Endothelial cell of hepatic sinusoid (primary cell): ENCODE measurements around the gene FAM219A.
"Not testable (repeated sequence)": the region's sequence is repeated elsewhere in the genome, so short reads cannot be mapped to it uniquely, and the experiment has no call there.

Experiments
- in situ Hi-C: cut with HindIII; loops from 2 replicates; pipeline ENCODE4 v1.10.0; 2017; ENCODE audit warnings: low sequenced_read_pairs

Gene FAM219A

DNA sequence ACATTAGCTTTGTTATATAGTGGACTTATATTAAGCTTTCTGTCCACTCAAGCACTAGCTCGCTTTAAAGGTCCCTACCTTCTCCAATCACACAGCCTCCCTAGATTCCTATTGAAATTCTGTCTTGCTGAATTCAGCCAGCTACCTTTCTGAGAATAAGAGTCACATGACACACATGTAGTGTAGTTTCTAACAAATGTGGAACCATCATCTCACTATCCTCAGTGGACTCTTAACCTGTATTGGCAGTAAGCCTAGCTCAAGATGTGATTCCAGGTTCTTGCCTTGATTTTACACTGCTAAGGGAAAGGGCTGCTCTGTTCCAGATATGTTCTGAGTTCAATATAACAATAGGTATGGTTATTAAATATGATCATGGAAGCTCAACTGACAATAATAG, 11.4 kb downstream of the FAM219A start:
- in situ Hi-C loops = loop anchor here (5.0 kb wide), 1 partner anchor 170 kb away; no protein-coding TSS in a partner anchor

DNA sequence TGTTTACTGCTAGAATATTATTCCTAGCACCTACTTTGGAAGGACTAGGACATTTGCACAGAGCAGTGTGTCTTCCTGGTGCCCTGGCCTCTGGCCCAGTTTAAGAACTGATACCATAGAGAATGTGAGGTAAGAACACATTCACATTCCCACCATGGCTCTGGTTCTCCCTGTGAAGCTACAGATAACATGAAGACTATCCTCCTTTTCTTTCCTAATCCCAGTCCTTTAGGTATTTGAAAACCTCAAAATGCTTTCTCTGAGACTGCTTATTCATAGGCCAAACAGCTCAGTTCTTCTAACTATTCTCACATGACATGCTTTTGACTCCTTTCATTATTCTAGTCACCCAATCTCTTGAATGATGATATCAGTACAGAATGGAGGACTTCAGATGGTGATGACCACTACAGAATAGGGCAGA, 11.9 kb downstream of the FAM219A start:
- in situ Hi-C loops = loop anchor here (5.0 kb wide), 1 partner anchor 171 kb away; no protein-coding TSS in a partner anchor

DNA sequence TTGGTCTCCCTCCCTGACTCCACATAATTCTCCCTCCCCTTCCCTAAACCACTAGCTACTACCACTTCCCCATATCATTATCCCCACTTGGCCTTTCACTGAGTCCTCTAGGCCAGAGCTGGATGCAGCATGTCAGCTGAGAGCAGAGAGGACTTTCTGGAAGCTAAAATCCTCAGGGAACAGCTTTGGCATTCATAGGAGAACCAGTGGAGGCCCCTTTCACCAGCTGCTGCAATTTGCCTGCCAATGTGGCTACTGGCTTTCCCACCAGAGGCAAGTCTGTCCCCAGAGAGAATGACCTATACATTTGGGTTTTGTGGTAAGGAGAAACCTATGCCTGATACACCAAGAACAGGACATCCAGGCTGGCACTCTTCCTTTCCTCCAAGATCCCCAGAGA, 14.4 kb downstream of the FAM219A start:
- in situ Hi-C loops = no loop called here

DNA sequence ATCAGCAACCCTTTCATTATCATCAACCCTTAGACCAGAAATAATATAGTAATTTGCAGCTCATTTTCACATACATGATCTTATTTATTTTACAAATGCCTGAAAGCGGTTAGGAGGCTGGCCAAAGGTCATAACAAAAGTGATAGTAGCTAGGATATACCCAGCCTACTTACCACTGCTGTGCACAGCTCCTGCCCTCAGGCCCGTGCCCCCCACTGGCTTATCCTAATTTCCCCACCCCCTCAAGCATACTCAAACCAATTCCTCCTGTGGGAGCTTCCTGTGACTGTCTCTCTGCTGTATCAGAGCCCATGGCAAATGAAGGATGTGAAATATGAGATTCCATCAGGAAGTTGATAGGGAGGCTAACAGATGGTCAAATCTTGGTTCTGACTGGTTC, 14.8 kb downstream of the FAM219A start:
- in situ Hi-C loops = no loop called here

DNA sequence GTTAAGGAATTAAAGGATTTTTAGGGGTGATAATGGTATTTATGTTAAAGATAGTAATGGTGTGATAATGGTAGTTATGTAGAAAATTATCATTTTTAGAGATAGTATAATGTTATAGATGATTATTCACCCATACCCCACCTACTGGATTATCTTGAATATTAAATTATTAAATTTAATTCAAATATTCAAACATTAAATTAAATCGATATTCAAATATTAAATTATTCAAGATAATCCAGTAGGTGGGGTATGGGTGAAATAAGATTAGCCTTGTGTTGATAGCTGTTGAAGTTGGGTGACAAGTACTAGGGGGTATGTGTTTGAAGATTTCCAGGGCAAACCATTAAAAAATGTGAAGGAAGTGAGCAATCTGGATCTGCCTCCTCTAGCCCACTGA, 15.6 kb downstream of the FAM219A start:
- in situ Hi-C loops = no loop called here

DNA sequence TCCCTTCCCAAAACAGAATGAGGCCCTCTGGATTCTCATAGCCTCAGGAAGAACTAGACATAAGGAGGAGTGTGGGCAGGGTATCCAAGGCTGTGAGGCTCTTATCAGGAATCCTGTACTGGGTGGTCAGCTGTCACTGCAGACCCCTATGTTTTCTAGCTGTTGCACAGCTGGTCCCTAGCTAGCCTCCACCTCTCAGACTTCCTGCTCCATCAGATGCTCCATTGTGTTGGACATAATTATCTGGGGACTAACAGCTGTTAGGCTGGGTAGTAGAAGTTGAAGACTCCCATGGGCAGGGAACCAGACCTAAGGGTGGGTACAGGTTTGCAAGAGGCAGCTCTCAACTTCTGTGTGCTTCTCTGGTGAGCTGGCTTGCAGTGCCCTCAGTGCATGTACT, 18.4 kb downstream of the FAM219A start:
- in situ Hi-C loops = no loop called here

DNA sequence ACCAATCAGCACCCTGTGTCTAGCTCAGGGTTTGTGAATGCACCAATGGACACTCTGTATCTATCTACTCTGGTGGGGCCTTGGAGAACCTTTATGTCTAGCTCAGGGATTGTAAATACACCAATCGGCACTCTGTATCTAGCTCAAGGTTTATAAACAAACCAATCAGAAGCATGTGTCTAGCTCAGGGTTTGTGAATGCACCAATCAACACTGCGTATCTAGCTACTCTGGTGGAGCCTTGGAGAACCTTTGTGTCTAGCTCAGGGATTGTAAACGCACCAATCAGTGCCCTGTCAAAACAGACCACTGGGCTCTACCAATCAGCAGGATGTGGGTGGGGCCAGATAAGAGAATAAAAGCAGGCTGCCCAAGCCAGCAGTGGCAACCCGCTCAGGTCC, 19.9 kb downstream of the FAM219A start:
- in situ Hi-C loops = not testable (repeated sequence)

DNA sequence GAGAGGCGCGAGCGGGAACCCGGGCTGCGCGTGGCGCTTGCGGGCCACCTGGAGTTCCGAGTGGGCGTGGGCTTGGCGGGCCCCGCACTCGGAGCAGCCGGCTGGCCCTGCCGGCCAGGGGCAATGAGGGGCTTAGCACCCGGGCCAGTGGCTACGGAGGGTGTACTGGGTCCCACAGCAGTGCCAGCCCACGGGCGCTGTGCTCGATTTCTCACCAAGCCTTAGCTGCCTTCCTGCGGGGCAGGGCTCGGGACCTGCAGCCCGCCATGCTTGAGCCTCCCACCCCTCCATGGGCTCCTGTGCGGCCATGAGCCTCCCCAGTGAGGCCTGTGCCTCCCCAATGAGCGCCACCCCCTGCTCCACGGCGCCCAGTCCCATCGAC, 20.5 kb downstream of the FAM219A start:
- in situ Hi-C loops = not testable (repeated sequence)

DNA sequence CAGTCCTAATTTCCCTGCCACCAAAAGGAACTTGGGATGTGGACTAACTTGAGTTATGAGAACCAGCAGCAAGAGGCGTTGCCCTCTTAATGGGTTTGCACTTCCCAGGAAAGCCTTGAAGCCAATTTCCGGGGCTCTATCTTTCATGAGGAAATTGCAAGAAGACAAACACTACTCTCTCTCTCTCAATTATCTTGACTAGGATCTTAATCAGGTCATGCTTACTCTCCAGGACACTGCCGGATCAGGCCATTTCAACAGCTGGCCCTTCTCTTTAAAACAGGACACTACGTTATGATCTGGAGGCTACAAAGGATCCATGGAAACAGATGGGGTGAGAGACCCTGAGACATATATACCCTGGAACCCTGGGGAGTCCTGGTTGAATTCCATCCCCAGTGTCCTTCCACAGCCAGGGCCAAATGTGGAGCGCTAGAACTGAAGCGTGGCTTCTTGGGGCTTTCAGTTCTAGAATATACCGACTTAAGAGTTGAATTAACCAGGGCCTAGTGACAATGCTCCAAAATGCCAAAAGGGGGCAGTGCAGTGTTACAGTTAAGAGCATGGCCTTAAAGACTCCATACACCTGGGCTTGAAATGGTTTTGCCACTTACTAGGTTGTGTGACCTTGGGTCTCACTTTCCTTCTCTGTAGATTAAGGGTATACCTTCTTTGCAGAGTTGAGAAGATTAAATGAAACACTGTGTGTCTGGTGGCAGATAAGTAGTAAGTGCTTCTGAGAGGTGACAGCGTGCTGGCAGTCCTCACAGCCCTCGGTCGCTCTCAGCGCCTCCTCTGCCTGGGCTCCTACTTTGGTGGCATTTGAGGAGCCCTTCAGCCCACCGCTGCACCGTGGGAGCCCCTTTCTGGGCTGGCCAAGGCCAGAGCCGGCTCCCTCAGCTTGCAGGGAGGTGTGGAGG, 21.1 kb downstream of the FAM219A start:
- in situ Hi-C loops = no loop called here

DNA sequence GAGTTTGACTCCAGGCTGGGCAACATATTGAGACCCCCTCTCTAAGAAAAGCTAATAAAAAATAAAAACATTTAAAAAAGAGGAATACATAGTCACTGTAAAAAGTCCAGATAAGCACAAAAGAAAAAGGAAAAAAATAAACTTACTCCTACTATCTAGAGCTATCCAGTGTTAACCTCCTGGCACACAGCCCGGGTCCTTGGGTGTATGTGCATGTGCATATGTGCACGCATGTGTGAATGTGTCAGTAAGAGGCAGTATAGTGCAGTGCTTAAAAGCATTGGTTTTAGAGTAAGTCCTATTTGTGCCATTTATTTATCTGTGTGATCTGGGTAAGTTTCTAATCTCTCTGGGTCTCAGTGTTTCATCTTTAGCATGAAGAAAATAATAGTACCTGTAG, 26.7 kb downstream of the FAM219A start:
- in situ Hi-C loops = no loop called here

DNA sequence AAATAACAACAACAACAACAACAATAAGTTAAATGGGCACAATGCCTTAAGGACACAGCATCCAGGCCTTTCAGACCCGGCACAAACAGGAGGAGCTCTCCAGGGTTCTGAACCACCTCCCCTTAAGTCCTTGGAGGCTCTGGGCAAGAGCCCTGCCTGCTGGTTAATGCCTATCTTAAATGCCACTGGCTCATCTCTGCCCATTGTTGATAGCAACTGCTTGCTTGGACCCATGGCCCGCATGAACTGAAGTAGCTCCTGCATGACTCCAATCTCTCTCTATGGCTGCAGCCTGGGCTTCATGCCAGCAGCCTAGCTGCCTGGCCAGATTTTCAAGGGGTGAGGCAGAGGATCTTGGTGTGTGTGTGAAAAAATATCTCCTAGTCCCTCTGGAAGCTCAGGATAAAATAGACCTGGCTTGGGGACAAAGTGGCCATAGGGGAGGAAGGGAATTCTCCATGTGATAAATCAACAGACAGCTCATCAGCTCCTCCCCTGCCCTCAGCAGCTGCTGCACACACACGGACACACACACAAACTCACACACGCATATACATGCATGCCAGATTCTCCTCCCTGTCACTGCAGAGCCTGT, 27.4 kb downstream of the FAM219A start:
- in situ Hi-C loops = no loop called here

DNA sequence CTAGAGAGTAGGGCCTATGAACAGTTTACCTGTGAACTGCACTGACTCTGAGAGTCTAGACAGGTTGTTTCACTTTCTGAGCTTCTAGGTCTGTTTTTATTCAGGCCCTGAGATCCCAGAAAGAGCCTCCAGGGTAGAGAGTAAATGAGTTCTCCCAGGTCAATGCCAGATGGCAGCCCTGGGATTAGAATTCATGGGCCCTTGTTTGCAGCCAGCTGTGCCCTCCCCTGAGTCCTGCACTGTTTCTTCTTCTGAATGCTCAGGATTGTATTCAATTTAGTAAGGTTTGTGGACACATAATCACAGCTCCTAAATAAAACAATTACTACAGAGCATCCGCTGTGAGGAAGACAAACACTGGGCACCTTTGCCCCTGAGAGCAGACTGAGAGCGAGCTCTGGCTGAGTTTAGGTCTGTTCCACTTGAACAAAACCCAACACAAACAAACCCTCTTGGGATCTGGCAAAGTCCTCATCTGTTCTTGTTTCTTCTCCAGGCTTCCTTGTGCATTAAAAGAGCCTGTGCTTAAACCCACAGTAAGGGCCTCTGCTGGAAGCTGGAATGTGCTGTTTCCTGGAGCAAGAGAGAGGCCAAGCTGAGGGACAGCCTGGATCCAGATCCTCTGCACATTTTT, 29.9 kb downstream of the FAM219A start:
- in situ Hi-C loops = no loop called here

DNA sequence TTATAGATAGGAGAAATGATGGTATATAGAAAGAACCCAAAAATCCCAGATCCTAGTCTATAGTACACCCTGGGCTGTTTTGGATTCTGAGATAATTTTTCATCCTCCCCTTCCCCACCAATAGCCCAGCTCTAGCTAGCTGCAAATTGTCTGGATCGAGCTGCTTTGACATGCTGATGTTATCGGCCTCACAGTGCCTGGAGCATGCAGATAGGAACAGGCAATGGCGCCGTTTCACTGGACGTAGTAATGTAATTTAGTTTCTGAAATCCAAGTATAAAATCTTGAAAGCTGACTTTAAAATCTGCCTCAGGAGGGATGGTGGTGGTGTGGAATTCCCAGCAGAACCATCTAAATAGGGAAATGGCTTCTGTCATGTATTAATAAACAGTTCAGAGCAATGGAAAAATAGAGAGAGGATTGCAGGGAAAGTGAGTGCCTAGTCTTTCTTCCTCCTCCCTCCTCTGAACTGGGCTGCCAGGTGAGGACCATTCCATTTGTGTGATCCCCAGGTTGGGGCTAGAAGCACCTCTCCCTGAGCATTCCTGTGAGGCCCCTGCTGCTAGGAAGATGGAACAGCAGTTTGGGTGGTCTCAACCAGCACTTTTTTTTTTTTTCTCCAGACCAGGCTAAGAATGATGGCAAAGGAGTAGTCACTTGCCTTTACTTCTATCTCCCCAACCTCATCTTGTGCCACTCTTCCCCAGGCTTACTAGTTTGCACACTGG, 31.9 kb downstream of the FAM219A start:
- in situ Hi-C loops = no loop called here

DNA sequence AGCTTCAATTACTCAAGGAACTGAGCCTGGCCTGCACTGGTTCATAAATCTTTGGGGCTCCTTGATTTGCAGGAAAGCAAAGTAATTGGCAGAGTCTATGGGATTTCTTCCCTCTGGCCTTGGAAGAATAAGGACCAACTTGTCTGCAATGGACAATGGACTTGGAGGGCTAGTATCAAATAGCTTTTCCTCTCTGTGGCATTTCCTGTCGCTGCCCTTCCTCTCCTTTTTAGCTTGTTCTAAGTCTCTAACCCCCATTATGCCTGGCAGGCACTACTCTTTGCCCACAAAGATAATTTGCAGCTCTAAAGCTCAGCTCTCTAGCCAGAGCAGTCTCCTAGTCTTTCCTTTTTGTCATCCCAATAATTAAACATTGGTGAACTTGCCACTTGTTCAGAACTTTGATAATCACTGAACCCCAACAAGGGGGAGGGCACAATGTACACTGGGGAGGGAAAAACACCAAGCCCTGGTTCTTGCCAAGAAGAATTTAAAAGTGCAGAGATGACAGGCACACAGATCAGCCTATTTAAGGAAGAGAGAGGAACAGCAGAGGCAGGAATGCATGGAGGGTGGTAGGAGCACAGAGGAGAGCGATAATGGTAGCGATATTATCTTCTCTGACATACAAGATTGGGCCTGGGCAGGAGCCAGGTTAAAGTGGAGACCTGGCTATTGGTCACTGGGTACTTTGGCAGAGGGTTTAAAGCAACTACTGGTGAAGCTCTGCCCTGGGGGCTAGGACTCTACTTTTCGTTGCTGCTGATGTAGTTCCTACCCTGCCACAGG, 38.5 kb downstream of the FAM219A start:
- in situ Hi-C loops = loop anchor here (5.0 kb wide), 2 partner anchors 42 to 77 kb away; no protein-coding TSS in a partner anchor

DNA sequence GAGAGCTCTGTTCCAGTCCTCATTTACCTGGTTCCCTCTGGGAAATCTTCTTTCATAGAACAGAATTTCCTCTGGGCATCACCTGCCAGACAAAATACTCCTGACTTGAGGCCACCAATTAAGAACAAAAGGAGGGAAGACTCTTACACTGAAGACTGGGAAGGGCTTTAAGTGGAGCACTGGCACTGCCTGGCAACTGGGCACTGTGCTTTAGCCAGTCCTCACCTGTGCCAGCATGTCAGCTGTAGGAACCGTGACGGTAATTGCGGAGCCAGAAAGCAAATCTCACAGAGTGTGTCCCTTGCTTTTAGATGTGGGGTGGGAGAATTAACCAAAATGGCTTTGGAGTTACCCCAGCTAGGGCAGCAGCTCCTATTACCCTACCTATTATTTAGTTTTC, 40.6 kb downstream of the FAM219A start:
- in situ Hi-C loops = loop anchor here (5.0 kb wide), 1 partner anchor 45 kb away; no protein-coding TSS in a partner anchor

DNA sequence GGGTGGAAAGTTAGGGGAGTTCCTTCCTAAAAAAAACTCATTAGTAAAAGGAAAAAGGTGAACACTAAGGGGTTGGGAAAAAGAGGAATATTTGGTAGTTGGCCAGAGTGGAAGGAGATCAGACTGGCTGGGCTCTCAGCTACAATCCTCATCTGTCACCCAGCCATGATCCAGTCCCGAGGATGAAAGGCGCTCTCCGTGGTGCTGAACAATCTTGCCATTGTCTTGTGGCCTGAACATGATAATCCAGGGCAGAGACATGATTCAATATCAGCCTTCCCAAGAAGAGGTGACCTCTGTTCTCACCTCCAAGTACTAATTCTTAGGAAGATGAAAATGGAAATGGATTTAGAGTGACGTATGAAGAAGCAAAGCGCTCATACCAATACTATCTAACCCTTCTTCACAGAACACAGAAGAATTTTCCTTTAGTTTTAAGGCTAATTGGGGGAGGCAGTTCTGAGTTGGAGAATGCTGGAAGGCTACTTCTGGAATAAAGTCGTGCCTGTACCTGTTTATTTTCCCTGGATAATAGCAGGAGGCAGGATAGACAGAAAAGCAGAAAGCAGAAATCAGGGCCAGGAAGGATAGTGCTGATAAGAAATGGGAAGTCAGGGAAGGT, 45.0 kb downstream of the FAM219A start:
- in situ Hi-C loops = no loop called here

DNA sequence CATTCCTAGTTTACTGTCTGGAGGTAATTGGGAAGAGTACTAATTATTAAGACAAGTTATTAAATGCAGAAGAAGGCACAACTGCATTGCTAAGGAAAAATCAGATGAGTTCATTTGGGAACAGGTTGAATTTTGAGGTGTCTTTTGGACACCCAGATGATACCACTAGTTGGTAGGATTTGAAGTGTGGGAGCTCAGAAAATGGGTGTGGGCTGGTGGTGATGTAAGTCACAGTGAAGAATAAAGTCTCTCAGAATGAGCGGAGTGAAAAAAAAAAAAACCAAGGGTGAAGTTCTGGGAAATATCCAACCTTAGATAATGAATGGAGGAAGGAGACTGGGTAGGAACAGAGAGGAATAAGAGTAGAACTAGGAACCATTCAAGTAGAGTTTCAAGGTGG, 46.0 kb downstream of the FAM219A start:
- in situ Hi-C loops = no loop called here

DNA sequence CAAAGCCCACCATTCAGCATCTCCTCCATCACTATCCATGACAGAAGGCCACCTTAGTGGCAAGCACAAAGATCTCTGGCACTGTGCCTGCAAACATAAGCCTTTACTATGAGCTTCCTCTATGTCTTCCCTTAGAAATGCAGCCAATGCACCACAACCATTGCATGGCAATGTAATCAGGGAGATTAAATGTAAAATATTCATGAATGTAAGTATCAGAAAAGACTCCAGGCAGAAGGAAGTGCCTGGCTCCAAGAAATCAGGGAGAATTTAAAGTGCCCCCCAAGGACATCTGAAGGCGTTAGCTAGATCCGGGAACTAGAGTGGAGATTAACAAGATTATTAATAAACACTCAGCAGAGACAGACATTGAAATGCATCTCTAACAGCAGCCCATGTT, 49.2 kb downstream of the FAM219A start:
- in situ Hi-C loops = no loop called here

DNA sequence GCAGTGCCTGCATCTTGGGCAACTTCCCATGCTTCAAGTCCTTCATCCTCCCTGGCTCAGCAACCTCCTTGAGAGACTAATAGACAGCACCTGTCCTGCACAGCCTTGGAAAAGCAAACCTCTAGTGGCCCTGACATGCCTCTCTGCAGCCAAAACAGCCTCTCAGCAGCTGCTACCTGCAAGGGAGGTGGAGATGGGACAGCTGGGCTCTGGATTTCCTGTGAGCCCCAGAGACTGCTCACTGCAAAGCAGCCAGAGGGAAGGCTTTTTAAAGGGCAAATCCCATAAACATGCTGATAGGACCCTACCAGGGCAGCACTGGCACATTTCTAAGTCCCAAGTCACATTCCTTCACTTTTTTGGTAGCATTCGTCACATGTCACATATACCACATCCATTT, 50.2 kb downstream of the FAM219A start:
- in situ Hi-C loops = no loop called here

DNA sequence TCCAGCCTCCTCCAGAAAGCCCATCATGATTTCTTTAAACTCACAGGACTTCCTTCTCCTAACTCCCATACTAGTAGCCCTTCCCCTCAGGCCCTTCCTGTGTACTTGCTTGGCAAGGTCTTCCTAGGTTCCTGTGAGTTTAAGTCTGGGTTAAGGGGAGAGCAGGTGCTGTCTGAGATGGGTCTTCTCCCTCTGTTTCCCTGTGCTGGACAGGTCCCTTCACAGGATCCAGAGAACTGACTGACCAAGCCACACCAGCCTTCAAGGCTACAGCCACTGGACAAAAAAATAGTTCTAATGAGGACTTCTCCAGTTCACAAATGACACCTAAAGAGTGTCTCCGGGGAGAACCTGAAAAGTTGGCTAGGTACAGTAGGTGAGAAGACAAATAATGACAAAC, 52.2 kb downstream of the FAM219A start:
- in situ Hi-C loops = no loop called here
